Myocyte (in vitro differentiated cells): ENCODE results near the gene SIRT3. TPM values are rescaled to one million over a fixed set of nuclear protein-coding genes. Genes with fewer than 3 reads are reported as not detected.
A peak's percentile ranks its signal among the peaks of the same experiment; 100 is the strongest.
"Not testable (repeated sequence)": the region's sequence is repeated elsewhere in the genome, so short reads cannot be mapped to it uniquely, and the experiment has no call there.

Experiments used
- DNase-seq: peaks from one replicate; pipeline ENCODE4 v3.0.0-alpha.2; 2012; ENCODE audit warnings: low read depth
- total RNA-seq: library from RNA; depleted of rRNA; stranded (reverse); fragments of >200 nt; gene quantifications from 2 replicates; pipeline ENCODE4 v1.2.3, GENCODE V29; 2014

Gene SIRT3
- total RNA-seq, 1 donor from 2014 or later: 9.4 TPM

DNA sequence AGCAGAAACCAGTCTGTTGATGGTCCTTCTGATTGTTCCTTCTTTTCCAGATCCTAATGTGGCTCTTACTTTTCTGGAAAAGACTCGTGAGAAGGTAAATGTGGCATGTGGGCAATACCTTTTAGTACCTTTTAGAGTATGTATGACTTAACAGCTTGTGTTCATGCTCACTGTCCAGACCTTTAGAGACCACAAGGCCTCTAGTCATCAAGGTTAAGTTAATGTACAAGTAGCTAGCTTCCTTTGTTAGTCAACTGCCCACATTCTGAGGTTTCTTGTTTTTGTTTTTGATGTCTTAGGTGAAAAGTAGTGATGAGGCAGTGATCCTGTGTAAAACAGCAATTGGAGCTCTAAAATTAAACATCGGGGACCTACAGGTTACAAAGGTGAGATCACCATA is 8.2 kb upstream of the SIRT3 start:
- no peak for DNase-seq

DNA sequence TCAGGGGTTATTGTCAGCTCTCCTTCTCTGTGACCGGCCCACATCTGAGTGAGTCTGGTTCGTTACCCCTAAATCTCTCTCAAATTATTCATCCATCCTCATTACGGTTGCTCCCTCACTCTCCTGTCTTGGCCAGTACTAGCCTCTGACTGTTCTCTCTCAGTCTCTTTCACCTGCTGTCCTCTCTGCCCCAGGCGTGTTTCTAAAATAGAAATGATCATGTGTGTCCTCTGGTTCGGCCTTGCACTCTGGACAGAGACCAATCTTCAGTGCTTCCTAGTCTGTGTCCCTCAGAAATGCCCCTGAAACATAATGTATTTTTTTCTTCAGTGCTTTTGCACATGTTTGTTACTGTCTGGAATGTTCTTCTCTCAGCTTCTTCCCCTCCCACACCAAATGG is 5.5 kb upstream of the SIRT3 start:
- DNase-seq: peak; percentile 39

DNA sequence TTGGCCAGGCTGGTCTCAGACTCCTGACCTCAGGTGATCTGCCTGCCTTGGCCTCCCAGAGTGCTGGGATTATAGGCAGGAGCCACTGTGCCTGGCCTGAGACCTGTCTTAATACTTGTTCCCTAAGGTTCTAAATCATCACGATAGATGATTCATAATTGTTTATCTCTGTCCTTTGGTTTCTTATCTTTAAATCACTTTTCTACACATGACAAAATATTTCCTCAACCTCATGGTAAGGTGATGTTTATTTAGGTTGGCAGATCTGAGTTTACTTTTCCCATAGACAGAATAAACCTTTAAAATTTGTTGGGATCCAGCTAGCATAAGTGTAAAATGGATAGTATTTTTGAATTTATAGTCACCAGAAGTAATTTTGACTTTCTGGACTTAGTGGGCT is 4.2 kb upstream of the SIRT3 start:
- no peak for DNase-seq

DNA sequence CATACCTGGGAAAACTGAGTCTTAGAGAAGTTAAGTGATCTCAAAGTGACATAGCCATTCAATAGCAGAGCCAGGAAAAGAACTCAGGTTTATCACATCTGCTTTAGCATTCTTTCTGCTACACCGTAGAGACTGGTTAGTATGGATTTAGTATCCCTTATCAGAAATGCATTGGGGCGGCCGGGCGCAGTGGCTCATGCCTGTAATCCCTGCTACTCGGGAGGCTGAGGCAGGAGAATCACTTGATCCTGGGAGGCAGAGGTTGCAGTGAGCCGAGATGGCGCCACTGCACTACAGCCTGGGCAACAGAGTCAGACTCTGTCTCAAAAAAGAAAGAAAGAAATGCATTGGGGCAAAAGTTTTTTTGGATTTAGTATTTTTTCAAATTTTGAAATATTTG is 2.2 kb upstream of the SIRT3 start:
- not testable (repeated sequence) for DNase-seq

GRCh38 chr11:236774-237767 is 929 bp upstream of the SIRT3 start, which contains the start of gene PSMD13:
Gene PSMD13, plus strand, starts transcription at chr11:236976. Its CDS starts 74 bp downstream, at chr11:237050.
- DNase-seq: peak; percentile 86

DNA sequence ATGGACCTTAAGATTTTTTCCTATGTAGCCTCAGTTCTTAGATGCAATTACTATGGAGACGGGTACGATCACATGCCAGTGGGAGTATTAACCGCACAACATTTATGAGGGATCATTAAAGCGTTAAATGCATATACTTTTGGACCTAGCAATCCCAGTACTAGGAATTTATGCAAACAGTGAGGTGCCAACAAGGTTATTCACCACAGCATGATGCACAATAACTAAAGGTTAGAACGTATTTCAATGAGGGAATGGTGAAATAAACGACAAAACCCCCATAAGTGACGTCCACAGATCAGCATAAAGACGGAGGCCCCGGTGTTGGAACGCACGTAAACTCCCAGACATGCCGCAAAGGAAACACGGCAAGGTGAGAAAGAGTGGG is 539 bp downstream of the SIRT3 start:
- no peak for DNase-seq

GRCh38 chr11:235180-235579 is 962 bp downstream of the SIRT3 start:
- no peak for DNase-seq

DNA sequence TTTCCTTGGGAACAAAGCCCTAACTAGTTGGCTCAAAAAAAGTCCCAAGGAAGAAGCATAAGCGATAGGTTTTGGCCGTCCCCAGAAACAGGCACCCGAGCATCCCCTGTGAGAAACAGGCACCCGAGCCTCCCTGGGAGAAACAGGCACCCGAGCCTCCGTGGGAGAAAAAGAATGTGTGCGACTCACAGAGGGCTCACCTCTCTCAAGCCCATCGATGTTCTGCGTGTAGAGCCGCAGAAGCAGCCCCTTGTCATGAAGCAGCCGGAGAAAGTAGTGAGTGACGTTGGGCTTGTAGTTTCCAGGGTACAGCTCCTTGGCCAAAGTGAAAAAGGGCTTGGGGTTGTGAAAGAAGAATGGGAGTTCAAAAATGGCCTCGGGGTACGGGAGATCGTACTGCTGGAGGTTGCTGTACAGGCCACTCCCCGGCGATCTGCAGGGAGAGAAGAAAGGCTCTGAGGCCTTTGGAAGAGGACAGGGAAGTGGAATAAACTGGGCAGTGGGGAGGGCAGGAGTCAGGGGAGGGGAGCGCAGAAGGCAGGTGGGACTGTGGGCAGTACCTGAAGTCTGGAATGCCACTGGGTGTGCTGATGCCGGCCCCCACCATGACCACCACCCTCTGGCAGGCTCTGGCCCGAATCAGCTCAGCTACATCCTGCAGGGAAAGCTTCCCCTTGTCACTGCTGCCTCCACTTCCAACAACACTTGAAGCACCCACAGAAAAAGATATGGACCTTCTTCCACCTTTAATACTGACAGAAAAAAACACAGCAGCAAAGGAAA is 3.2 kb downstream of the SIRT3 start:
- no peak for DNase-seq

GRCh38 chr11:230431-230830 is 5.7 kb downstream of the SIRT3 start:
- DNase-seq: no peak

DNA sequence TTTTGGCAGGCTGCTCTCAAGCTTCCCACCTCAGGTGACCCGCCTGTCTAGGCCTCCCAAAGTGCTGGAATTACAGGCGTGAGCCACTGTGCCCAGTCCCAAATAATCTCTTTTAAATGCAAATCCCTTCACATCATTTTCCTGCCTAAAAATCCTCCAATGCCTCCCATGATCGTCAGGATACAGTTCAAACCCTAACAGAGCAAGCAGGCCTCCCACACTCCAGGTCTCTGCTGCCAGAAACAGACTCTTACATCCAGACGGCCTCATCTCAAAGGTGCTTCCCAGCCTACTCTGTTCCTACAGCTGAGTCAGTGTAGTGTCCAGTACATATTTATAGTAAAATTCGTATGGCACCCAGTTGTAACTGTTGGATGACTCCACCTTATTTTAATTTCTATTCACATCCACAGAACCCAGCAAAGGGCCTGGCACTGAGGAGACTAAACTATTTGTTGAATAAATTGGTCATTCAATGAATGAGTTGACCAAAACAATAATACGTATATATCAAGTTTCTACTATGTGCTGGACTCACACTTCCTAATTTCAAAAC is 8.2 kb downstream of the SIRT3 start:
- no peak for DNase-seq

GRCh38 chr11:225734-226453 is 10.2 kb downstream of the SIRT3 start:
- DNase-seq: peak; percentile 48

- no peak for DNase-seq
Observed at GRCh38 chr11:224424-224823, 11.7 kb downstream of the SIRT3 start.

GRCh38 chr11:223884-224283 is 12.3 kb downstream of the SIRT3 start:
- DNase-seq: no peak

GRCh38 chr11:223026-223789 is 12.9 kb downstream of the SIRT3 start:
- no peak for DNase-seq

GRCh38 chr11:221998-222789 is 13.9 kb downstream of the SIRT3 start:
- DNase-seq: no peak

- no peak for DNase-seq
Observed at GRCh38 chr11:221539-221938, 14.6 kb downstream of the SIRT3 start.

- not testable (repeated sequence) for DNase-seq
Observed at GRCh38 chr11:220641-221215, 15.4 kb downstream of the SIRT3 start.

DNA sequence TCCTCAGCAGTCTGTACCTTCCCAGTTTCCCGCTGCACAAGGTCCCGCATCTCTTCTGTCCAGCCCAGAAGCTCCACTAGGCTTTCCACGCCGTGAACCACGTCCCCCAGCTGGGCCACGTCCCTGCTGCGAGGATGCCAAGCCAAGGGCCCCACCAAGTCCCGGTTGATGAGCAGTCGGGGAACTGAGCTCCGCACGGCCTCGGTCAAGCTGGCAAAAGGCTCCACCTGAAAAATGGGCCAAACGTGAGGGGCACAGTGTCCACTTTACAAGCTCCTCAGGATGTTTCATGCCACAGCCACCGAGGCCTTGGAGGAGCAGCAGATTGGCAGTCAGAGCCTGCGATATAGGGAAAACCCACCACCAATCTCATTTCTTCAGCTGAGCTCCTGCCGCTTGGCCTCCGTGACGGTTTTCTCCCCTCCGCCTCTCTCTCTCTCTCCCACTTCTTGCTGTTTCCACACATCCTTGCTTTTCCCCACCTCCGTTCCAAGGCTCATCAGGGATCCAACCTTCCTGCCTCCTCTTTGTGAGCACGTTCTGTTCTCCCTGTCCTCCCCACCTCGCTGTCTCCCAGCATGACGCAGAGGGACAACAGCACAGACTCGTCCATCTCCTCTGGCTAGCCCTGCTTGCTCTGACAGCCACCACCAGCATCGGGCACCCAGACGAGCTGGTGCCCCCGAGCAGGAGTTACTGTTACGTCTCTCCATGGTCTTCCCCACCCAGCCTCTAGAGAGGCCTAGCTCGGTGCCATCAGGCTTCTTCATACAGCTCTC is 17.1 kb downstream of the SIRT3 start:
- no peak for DNase-seq
